ENCODE results near the gene ZNF19. TPM values are rescaled to one million over a fixed set of nuclear protein-coding genes. Genes with fewer than 3 reads are reported as not detected.

Gene ZNF19
- total RNA-seq, 1 experiment from 2014 or later, result 4.7 TPM

- no peak overlapping the region for H2BK20ac ChIP-seq (ENCODE audit: low read depth, low read length, poor library complexity, severe bottlenecking)
- no peaks in the 10 kb centered on the region for H4K20me1 ChIP-seq (ENCODE audit: control insufficient read depth, insufficient read depth, insufficient read length)
- no peak overlapping the region; a peak in 1 of 7 replicates for H3K27ac Mint-ChIP-seq
- H2AFZ ChIP-seq (ENCODE audit: low read length), result no peak overlapping the region
- no peak overlapping the region for H2AK5ac ChIP-seq (ENCODE audit: insufficient read length, low read length)
- no peaks in the 10 kb centered on the region for H3K4me1 ChIP-seq (ENCODE audit: insufficient read depth, low read length)
- H3K27me3 ChIP-seq (ENCODE audit: insufficient read depth, low read length), result no peaks in the 10 kb centered on the region
- H3K9me3 Mint-ChIP-seq, result peaks cover 11 to 28% of the 10 kb centered on the region in 2 experiments
- H3K79me1 ChIP-seq (ENCODE audit: insufficient read depth, low read depth, low read length, poor library complexity, severe bottlenecking), result no peaks in the 10 kb centered on the region
- no peak for TF ChIP-seq CTCF (conservative IDR thresholded peaks at IDR 0.05)
- no CpG with 5 or more reads among the region's 4 CpGs for WGBS (ENCODE audit: extremely low coverage, insufficient read length, low lambda C conversion rate)
- H4K8ac ChIP-seq (replicated peaks; ENCODE audit: insufficient read length, low read depth, low read length), result no peak overlapping the region
- H3K56ac ChIP-seq (ENCODE audit: insufficient read length, low read depth, low read length), result no peak overlapping the region
- H3K23me2 ChIP-seq (ENCODE audit: insufficient read length, low read depth, low read length, poor library complexity, severe bottlenecking), result peaks cover 3% of the 10 kb centered on the region
- no peak overlapping the region for H4K5ac ChIP-seq (ENCODE audit: insufficient read length, low read depth, low read length)
- H4K91ac ChIP-seq (ENCODE audit: insufficient read length, low read depth, low read length), result no peak overlapping the region
- no peak for DNase-seq
- no peak overlapping the region for H3K9ac ChIP-seq (ENCODE audit: extremely low read depth, insufficient read length, low read length)
- H3K9me3 ChIP-seq (ENCODE audit: control insufficient read depth, low read depth, low read length), result peaks cover 1% of the 10 kb centered on the region
- peaks cover 43 to 47% (median 45%) of the 10 kb centered on the region in 3 experiments for H3K36me3 Mint-ChIP-seq (ENCODE audit: insufficient read depth in 1 of 3, low read depth in 3 of 3)
- peaks cover 4% of the 10 kb centered on the region; the same call in 1 of the 2 replicates for H3K79me2 ChIP-seq (ENCODE audit: insufficient read depth, low read length)
- H2BK12ac ChIP-seq (ENCODE audit: insufficient read length, low read depth, low read length), result no peak overlapping the region
- H3K14ac ChIP-seq (ENCODE audit: insufficient read depth, low read length), result no peak overlapping the region
- no peak overlapping the region for H3K27ac ChIP-seq (ENCODE audit: insufficient read length, low read depth, low read length)
- no peak overlapping the region for H3K23ac ChIP-seq (ENCODE audit: insufficient read length, low read depth, low read length)
- no peak overlapping the region for H3T11ph ChIP-seq (ENCODE audit: low read length)
- H2BK120ac ChIP-seq (ENCODE audit: low read depth, low read length, poor library complexity, severe bottlenecking), result no peak overlapping the region
- no peak overlapping the region for H2BK15ac ChIP-seq (ENCODE audit: low read depth, low read length)
- no peak overlapping the region for H3K18ac ChIP-seq (ENCODE audit: insufficient read length, low read depth, low read length)
- no peak overlapping the region for H3K4ac ChIP-seq (ENCODE audit: low read depth, low read length)
- no peak overlapping the region for H3K4me2 ChIP-seq (ENCODE audit: insufficient read depth, insufficient read length, low read length)
- H3K4me3 Mint-ChIP-seq, result no peak overlapping the region
- no peak overlapping the region for H2BK5ac ChIP-seq (ENCODE audit: insufficient read length, low read length)
- H3K4me1 Mint-ChIP-seq, result peaks cover 7 to 11% of the 10 kb centered on the region in 2 experiments
- no peaks in the 10 kb centered on the region for H3K27me3 Mint-ChIP-seq (ENCODE audit: low read depth)
These were observed 32.3 kb downstream of the ZNF19 start for GRCh38 chr16:71456801-71457200.

Data from H9 (cell line).